Kidney (tissue), 14 donors: ENCODE results near the gene TEX19. TPM values are rescaled to one million over a fixed set of nuclear protein-coding genes. Genes with fewer than 3 reads are reported as not detected.
A peak's percentile ranks its signal among the peaks of the same experiment; 100 is the strongest.

Source experiments
- DNase-seq, 5 donors: peaks; one replicate each; pipeline ENCODE4 v3.0.0-alpha.2; 2013 to 2020
- FAIRE-seq: peaks from 2 replicates; lab custom pipeline; 2012; peaks lifted over from hg19 to GRCh38; lab: Jason Lieb, UNC
- H3K27ac ChIP-seq, 2 donors: one replicate each; pipeline ENCODE4 v1.7.0; 2013; ENCODE audit warnings: low read depth in 2 of 2, low read length in 2 of 2, inconsistent platforms in 1 of 2
- H3K27me3 ChIP-seq: one replicate; pipeline ENCODE4 v1.7.1; 2013; ENCODE audit warnings: low read length, inconsistent platforms; ENCODE audit not compliant: control insufficient read depth, insufficient read depth
- H3K36me3 ChIP-seq, 3 donors: one replicate each; pipeline versions ENCODE4 v1.7.0 to v1.7.1; 2013; ENCODE audit warnings: low read length in 3 of 3, control low read depth in 1 of 3, inconsistent platforms in 1 of 3; ENCODE audit not compliant: insufficient read depth in 3 of 3, control insufficient read depth in 2 of 3
- H3K4me1 ChIP-seq, 3 donors: one replicate each; pipeline versions ENCODE4 v1.7.0 to v1.7.1; 2013; ENCODE audit warnings: low read length in 3 of 3, inconsistent platforms in 1 of 3, low read depth in 1 of 3; ENCODE audit not compliant: control insufficient read depth in 2 of 3, insufficient read depth in 2 of 3
- H3K4me3 ChIP-seq, 3 donors: one replicate each; pipeline versions ENCODE4 v1.7.0 to v1.8.1; 2013; ENCODE audit warnings: low read length in 3 of 3, control low read depth in 1 of 3, inconsistent platforms in 1 of 3
- H3K9ac ChIP-seq, 3 donors: one replicate each; pipeline versions ENCODE4 v1.7.0 to v1.7.1; 2013; ENCODE audit warnings: low read length in 3 of 3, control low read depth in 1 of 3, inconsistent platforms in 1 of 3
- H3K9me3 ChIP-seq, 3 donors: one replicate each; pipeline versions ENCODE4 v1.7.0 to v1.7.1; 2013; ENCODE audit warnings: low read length in 3 of 3, control low read depth in 1 of 3, inconsistent platforms in 1 of 3; ENCODE audit not compliant: control insufficient read depth in 2 of 3, insufficient read depth in 1 of 3
- CTCF ChIP-seq: IDR thresholded peaks from 3 replicates; pipeline ENCODE4 v1.5.1; 2012; ENCODE audit warnings: mild to moderate bottlenecking, moderate library complexity, borderline replicate concordance; ENCODE audit not compliant: insufficient read depth; ENCODE audit errors: extremely low read depth
- intact Hi-C: fragments of 100-400 bp; cut with DNase I; formaldehyde crosslinking; loops from one replicate; pipeline ENCODE4 v1.11.1; 2022
- polyA plus RNA-seq: library from polyadenylated mRNA; stranded (reverse); fragments of 350-450 nt; fragmentation: Illumina TruSeq; extraction: RNeasy Lipid Tissue Mini Kit (QIAGEN cat#74804); gene quantifications from one replicate; pipeline ENCODE4 v1.2.3, GENCODE V29; 2014; ENCODE audit warnings: low read depth, low replicate concordance; ENCODE audit not compliant: insufficient read depth
- total RNA-seq: library from RNA; stranded (reverse); fragmentation: NEBNext Ultra II Directional; extraction: Animal tissue kit (Norgen Biotek cat#: 25700); gene quantifications from one replicate; pipeline ENCODE4 v1.2.1, GENCODE V29; 2021
- donor health status: control.
- donor health status: control.
- donor health status: control.
- donor health status: control.
- donor health status: control.
- donor health status: DM: yes; HTN: yes; CAD: no.
- donor health status: Normal renal cell carcinoma (clear cell type).

Gene TEX19
- total and polyA plus RNA-seq, 2 donors from 2014 or later, result not detected

DNA sequence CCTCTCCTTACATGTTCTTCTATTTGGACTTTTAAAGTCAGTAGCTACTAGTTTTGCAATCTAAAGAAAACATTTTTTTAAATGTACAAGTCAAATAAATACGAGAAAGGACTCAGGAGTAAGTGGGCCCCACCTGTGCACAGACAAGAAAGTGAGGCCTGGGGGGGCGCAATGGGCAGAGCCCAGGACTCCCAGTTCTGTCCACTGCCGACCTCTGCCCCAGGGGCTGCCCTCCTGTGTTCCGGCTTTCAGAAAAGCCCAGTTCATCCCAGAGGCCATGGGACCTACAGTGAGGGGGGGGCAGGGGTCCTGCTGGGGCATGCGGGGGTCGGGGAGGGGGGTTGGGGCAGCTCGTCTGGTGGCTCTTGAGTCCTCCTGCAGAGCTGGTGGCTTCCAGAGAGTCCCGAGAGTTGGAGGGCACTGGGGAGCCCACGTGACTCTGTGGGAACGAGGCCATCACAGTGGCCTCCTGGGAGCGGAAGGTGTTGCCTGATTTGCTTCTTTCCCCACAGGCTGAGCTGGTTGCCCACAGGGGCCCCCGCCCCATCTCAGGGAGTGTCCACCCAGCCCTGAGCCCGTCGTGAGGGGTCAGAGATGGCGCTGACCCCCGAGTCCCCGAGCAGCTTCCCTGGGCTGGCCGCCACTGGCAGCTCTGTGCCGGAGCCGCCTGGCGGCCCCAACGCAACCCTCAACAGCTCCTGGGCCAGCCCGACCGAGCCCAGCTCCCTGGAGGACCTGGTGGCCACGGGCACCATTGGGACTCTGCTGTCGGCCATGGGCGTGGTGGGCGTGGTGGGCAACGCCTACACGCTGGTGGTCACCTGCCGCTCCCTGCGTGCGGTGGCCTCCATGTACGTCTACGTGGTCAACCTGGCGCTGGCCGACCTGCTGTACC is 14.9 kb downstream of the TEX19 start:
- DNase-seq, result peak in 1 of 5 donors; percentile 76
- no peak for TF ChIP-seq CTCF
- no peaks in the 10 kb centered on the region for H3K9me3 ChIP-seq
- FAIRE-seq, result no peak
- no peaks in the 10 kb centered on the region for H3K27me3 ChIP-seq
- no peak overlapping the region for H3K4me3 ChIP-seq
- peaks cover 0 to 6% (median 0%) of the 10 kb centered on the region in 3 donors for H3K4me1 ChIP-seq
- H3K27ac ChIP-seq, result no peak overlapping the region
- H3K36me3 ChIP-seq, result no peaks in the 10 kb centered on the region
- intact Hi-C loops, result no loop called here
- no peak overlapping the region for H3K9ac ChIP-seq

- Histone ChIP-seq H3K9me3 (no peaks in the 10 kb centered on the region), H3K27me3 (no peaks in the 10 kb centered on the region), H3K9ac (no peak overlapping the region), H3K4me1 (peaks cover 0 to 6% (median 0%) of the 10 kb centered on the region in 3 donors), H3K27ac (no peak overlapping the region), H3K36me3 (no peaks in the 10 kb centered on the region), H3K4me3 (no peak overlapping the region)
- TF ChIP-seq CTCF, result no peak
- intact Hi-C loops, result no loop called here
- DNase-seq (peak in 1 of 5 donors; percentile 50), FAIRE-seq (no peak)
These were observed 15.7 kb downstream of the TEX19 start for GRCh38 chr17:82374626-82375331.

DNA sequence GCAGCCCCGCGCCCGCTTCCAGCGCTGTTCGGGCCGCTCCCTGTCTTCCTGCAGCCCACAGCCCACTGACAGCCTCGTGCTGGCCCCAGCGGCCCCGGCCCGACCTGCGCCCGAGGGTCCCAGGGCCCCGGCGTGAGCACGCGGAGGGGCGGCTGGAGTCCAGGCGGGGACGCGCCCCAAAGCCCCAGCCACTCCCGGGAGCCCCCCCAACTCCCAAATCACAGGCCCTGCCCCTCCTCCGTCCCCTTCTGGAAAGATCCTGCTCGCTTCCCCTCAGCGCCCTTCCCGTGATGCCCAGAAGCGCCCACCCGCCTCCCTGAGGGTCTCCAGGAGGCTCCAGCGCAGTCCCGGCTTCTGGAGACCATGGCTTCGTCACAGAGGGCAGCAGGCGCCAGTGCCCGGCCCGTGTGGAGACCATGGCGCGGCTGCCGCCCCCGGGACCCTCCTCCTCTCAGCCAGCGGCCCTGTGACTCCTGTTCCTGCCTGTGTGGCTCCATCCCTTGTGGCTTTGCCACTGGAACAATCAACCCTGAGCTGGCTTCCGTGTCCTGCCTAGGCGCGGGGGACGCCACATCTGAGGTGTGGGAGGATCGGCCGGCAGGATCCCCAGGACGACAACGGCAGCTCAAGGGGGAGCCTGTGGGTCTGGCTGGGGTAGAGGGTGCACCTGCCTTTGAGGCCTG is 16.5 kb downstream of the TEX19 start:
- intact Hi-C loops, result no loop called here
- Histone ChIP-seq H3K4me1 (peaks cover 0 to 5% (median 0%) of the 10 kb centered on the region in 3 donors), H3K27me3 (peaks cover 2% of the 10 kb centered on the region), H3K27ac (no peak overlapping the region), H3K36me3 (no peaks in the 10 kb centered on the region), H3K9me3 (no peaks in the 10 kb centered on the region), H3K9ac (no peak overlapping the region), H3K4me3 (no peak overlapping the region)
- DNase-seq, result peak in 1 of 5 donors; percentile 61
- no peak for TF ChIP-seq CTCF
- no peak for FAIRE-seq
